HepG2 (cell line): ENCODE results near the gene SUN1. TPM values are rescaled to one million over a fixed set of nuclear protein-coding genes. Genes with fewer than 3 reads are reported as not detected.

Experiments used
- DMAP1 ChIP-seq: IDR thresholded peaks from 2 replicates; pipeline ENCODE4 v1.6.1; 2016
- FLYWCH1 ChIP-seq: sonication (generic); formaldehyde crosslinking; IDR thresholded peaks from 2 replicates; pipeline ENCODE4 v1.8.1; 2023; ENCODE audit warnings: mild to moderate bottlenecking, missing genetic modification reagents
- HOXA3 ChIP-seq: sonication (generic); formaldehyde crosslinking; IDR thresholded peaks from 2 replicates; pipeline ENCODE4 v1.5.0; 2020; ENCODE audit warnings: missing genetic modification reagents
- KAT8 ChIP-seq: IDR thresholded peaks from 2 replicates; pipeline ENCODE4 v1.6.1; 2016; ENCODE audit warnings: missing genetic modification reagents, missing compliant biosample characterization
- KDM2A ChIP-seq: sonication (generic); formaldehyde crosslinking; IDR thresholded peaks from 2 replicates; pipeline ENCODE4 v1.4.0; 2020; ENCODE audit warnings: low read depth, missing genetic modification reagents, borderline replicate concordance
- KLF13 ChIP-seq: sonication (generic); formaldehyde crosslinking; IDR thresholded peaks from 2 replicates; pipeline ENCODE4 v1.4.0; 2020; ENCODE audit warnings: mild to moderate bottlenecking, missing genetic modification reagents
- MTA3 ChIP-seq: sonication (generic); formaldehyde crosslinking; IDR thresholded peaks from 2 replicates; pipeline ENCODE4 v1.4.0; 2020; ENCODE audit warnings: missing genetic modification reagents
- RXRB ChIP-seq: IDR thresholded peaks from 2 replicates; pipeline ENCODE4 v1.6.1; 2016; ENCODE audit warnings: borderline replicate concordance, missing genetic modification reagents, missing compliant biosample characterization
- SNAPC2 ChIP-seq: sonication (generic); formaldehyde crosslinking; IDR thresholded peaks from 2 replicates; pipeline ENCODE4 v1.8.1; 2022; ENCODE audit warnings: mild to moderate bottlenecking, missing genetic modification reagents
- SUZ12 ChIP-seq: fragments of 150-350 bp; IDR thresholded peaks from 2 replicates; pipeline ENCODE4 v1.6.1; 2014; ENCODE audit warnings: low read depth, low read length
- TCF12 ChIP-seq, 2 experiments: fragments of 450-650 bp in 1 of 2; sonication (generic) in 1 of 2; formaldehyde crosslinking in 1 of 2; IDR thresholded peaks; 2 replicates each; pipeline versions ENCODE4 v1.6.1 to v1.8.0; 2017 to 2022; ENCODE audit warnings: antibody characterized with exemption in 1 of 2, mild to moderate bottlenecking in 1 of 2, missing genetic modification reagents in 1 of 2, moderate library complexity in 1 of 2
- ZNF12 ChIP-seq: sonication (generic); formaldehyde crosslinking; IDR thresholded peaks from 2 replicates; pipeline ENCODE4 v1.5.0; 2020; ENCODE audit warnings: missing genetic modification reagents
- ZNF317 ChIP-seq: sonication (generic); formaldehyde crosslinking; IDR thresholded peaks from 2 replicates; pipeline ENCODE4 v1.5.0; 2020; ENCODE audit warnings: mild to moderate bottlenecking, missing genetic modification reagents
- ZNF337 ChIP-seq: sonication (generic); formaldehyde crosslinking; IDR thresholded peaks from 2 replicates; pipeline ENCODE4 v1.5.1; 2020; ENCODE audit warnings: missing genetic modification reagents, low read depth, mild to moderate bottlenecking, borderline replicate concordance
- ZNF546 ChIP-seq: sonication (generic); formaldehyde crosslinking; conservative IDR thresholded peaks from 2 replicates; pipeline ENCODE4 v1.8.1; 2023; ENCODE audit warnings: mild to moderate bottlenecking, missing genetic modification reagents
- ZNF652 ChIP-seq: IDR thresholded peaks from 2 replicates; pipeline ENCODE4 v1.6.1; 2016; ENCODE audit warnings: low read depth, borderline replicate concordance
- ZNF780A ChIP-seq: sonication (generic); formaldehyde crosslinking; IDR thresholded peaks from 2 replicates; pipeline ENCODE4 v1.8.0; 2022; ENCODE audit warnings: mild to moderate bottlenecking, missing genetic modification reagents, moderate library complexity
- polyA plus RNA-seq, 8 experiments: library from polyadenylated mRNA; depleted of rRNA in 3 of 8; stranded (reverse) in 7 of 8; unstranded in 1 of 8; fragments of >200 nt; fragmentation: Illumina TruSeq in 4 of 8; extraction: Trizol in 4 of 8; gene quantifications; 2 replicates each; pipeline versions ENCODE4 v1.2.1 to v1.2.3, GENCODE V29; 2011 to 2016; ENCODE audit warnings: low read depth in 4 of 8, missing spikeins in 1 of 8, mixed read lengths in 1 of 8; ENCODE audit not compliant: insufficient read depth in 1 of 8
- total RNA-seq, 5 experiments: library from RNA; depleted of rRNA; stranded (reverse); fragments of >200 nt; fragmentation: Illumina TruSeq; extraction: Trizol; gene quantifications; 2 replicates each; pipeline ENCODE4 v1.2.3, GENCODE V29; 2016; ENCODE audit warnings: low read depth in 1 of 5
- TF ChIP-seq, protein P1 (sequence below): sonication (generic); formaldehyde crosslinking; IDR thresholded peaks from 2 replicates; pipeline ENCODE4 v1.4.0; 2020; ENCODE audit warnings: mild to moderate bottlenecking, low read depth, missing genetic modification reagents
- TF ChIP-seq, protein P2 (sequence below): sonication (generic); formaldehyde crosslinking; IDR thresholded peaks from 2 replicates; pipeline ENCODE4 v1.8.0; 2022; ENCODE audit warnings: missing genetic modification reagents, mild to moderate bottlenecking, borderline replicate concordance
- TF ChIP-seq, protein P3 (sequence below): sonication (generic); formaldehyde crosslinking; IDR thresholded peaks from 2 replicates; pipeline ENCODE4 v1.4.0; 2020; ENCODE audit warnings: missing genetic modification reagents
- TF ChIP-seq, protein P4 (sequence below): sonication (generic); formaldehyde crosslinking; IDR thresholded peaks from 2 replicates; pipeline ENCODE4 v1.5.0; 2020; ENCODE audit warnings: missing genetic modification reagents, mild to moderate bottlenecking, borderline replicate concordance
- TF ChIP-seq, protein P5 (sequence below): sonication (generic); formaldehyde crosslinking; IDR thresholded peaks from 2 replicates; pipeline ENCODE4 v1.4.0; 2020; ENCODE audit warnings: mild to moderate bottlenecking, low read depth, missing genetic modification reagents

Gene SUN1
- total and polyA plus RNA-seq, 2 of the 13 experiments (the other 11 are each of a cell fraction or from before 2014, with no cell fraction given), result 47.0 to 126 TPM

DNA sequence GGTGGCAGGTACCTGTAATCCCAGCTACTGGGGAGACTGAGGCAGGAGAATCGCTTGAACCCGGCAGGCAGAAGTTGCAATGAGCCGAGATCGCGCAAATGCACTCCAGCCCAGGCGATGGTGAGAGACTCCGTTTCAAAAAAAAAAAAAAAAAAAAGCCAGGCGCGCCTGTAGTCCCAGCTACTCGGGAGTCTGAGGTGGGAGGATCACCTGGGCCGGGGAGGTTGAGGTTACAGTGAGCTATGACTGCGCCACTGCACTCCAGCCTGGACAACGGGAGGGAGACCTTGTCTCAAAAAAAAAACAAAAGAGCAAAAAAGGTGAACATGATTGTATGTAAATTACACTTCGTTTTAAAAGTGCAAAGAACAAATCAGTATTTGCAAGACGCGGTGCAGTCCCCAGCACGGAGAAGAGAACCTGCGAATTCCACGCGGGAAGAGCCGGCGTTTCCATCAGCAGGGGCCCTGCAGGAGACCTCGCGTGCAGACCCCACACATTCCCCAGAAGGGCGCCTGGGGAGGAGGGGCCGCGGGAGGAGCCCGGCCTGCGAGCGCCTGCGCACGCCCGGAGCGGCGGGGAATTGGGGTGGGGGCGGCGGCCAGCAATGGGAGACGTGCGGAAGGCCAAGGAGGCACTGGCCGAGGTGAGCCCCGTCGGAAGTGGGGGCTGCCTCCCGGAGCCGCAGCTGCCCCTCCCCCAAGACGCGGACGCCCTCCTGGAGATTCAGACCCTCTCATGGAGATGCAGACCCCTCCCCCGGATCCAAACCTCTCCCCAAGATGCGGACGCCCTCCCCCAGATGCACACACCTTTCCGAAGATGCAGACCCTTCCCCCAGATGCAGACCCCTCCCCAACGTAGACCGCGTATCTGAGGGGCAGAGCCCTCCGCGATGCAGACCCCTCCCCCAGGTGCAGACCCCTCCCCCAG is 16.7 kb upstream of the SUN1 start (continued):
- no peak for TF ChIP-seq ZNF652
- TF ChIP-seq SUZ12, result no peak
- TF ChIP-seq TCF12 (IDR thresholded peaks at IDR 0.05), result no peak
- 0 out of 2 replicates have a peak, but pooled peaks have one; percentile 38 for TF ChIP-seq TCF12 (CRISPR knock-in tag; IDR thresholded peaks at IDR 0.05)
- TF ChIP-seq, protein P1, sequence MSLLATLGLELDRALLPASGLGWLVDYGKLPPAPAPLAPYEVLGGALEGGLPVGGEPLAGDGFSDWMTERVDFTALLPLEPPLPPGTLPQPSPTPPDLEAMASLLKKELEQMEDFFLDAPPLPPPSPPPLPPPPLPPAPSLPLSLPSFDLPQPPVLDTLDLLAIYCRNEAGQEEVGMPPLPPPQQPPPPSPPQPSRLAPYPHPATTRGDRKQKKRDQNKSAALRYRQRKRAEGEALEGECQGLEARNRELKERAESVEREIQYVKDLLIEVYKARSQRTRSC (CRISPR knock-in tag), result no peak
- 0 out of 2 replicates have a peak, but pooled peaks have one; percentile 17 for TF ChIP-seq KAT8
- TF ChIP-seq, protein P2, sequence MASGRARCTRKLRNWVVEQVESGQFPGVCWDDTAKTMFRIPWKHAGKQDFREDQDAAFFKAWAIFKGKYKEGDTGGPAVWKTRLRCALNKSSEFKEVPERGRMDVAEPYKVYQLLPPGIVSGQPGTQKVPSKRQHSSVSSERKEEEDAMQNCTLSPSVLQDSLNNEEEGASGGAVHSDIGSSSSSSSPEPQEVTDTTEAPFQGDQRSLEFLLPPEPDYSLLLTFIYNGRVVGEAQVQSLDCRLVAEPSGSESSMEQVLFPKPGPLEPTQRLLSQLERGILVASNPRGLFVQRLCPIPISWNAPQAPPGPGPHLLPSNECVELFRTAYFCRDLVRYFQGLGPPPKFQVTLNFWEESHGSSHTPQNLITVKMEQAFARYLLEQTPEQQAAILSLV (CRISPR knock-in tag), result no peak
- no peak for TF ChIP-seq ZNF12 (CRISPR knock-in tag)
- TF ChIP-seq, protein P3, sequence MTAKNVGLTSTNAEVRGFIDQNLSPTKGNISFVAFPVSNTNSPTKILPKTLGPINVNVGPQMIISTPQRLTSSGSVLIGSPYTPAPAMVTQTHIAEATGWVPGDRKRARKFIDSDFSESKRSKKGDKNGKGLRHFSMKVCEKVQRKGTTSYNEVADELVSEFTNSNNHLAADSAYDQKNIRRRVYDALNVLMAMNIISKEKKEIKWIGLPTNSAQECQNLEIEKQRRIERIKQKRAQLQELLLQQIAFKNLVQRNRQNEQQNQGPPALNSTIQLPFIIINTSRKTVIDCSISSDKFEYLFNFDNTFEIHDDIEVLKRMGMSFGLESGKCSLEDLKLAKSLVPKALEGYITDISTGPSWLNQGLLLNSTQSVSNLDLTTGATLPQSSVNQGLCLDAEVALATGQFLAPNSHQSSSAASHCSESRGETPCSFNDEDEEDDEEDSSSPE (CRISPR knock-in tag), result 0 out of 2 replicates have a peak, but pooled peaks have one; percentile 23
- TF ChIP-seq ZNF546 (CRISPR knock-in tag), result no peak
- TF ChIP-seq FLYWCH1, result no peak
- TF ChIP-seq MTA3 (CRISPR knock-in tag), result no peak
- TF ChIP-seq RXRB (CRISPR knock-in tag), result no peak
- no peak for TF ChIP-seq ZNF780A (CRISPR knock-in tag)
- peak; percentile 67 for TF ChIP-seq HOXA3 (CRISPR knock-in tag)
- no peak for TF ChIP-seq KLF13
- TF ChIP-seq SNAPC2 (CRISPR knock-in tag), result no peak
- 0 out of 2 replicates have a peak, but pooled peaks have one; percentile 32 for TF ChIP-seq ZNF317 (CRISPR knock-in tag)
- TF ChIP-seq, protein P4, sequence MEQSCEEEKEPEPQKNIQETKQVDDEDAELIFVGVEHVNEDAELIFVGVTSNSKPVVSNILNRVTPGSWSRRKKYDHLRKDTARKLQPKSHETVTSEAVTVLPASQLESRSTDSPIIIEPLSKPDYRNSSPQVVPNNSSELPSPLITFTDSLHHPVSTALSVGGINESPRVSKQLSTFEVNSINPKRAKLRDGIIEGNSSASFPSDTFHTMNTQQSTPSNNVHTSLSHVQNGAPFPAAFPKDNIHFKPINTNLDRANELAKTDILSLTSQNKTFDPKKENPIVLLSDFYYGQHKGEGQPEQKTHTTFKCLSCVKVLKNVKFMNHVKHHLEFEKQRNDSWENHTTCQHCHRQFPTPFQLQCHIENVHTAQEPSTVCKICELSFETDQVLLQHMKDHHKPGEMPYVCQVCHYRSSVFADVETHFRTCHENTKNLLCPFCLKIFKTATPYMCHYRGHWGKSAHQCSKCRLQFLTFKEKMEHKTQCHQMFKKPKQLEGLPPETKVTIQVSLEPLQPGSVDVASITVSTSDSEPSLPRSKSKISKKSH (CRISPR knock-in tag), result no peak; the same call in 1 of the 2 replicates
- TF ChIP-seq DMAP1 (CRISPR knock-in tag), result peak; percentile 38
- peak; percentile 53; the same call in 1 of the 2 replicates for TF ChIP-seq KDM2A
- TF ChIP-seq ZNF337, result no peak
- TF ChIP-seq, protein P5, sequence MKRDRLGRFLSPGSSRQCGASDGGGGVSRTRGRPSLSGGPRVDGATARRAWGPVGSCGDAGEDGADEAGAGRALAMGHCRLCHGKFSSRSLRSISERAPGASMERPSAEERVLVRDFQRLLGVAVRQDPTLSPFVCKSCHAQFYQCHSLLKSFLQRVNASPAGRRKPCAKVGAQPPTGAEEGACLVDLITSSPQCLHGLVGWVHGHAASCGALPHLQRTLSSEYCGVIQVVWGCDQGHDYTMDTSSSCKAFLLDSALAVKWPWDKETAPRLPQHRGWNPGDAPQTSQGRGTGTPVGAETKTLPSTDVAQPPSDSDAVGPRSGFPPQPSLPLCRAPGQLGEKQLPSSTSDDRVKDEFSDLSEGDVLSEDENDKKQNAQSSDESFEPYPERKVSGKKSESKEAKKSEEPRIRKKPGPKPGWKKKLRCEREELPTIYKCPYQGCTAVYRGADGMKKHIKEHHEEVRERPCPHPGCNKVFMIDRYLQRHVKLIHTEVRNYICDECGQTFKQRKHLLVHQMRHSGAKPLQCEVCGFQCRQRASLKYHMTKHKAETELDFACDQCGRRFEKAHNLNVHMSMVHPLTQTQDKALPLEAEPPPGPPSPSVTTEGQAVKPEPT (CRISPR knock-in tag), result no peak
